NCI-H146 treated with DMSO at 0.1 percent for 48 hours (cell line): ENCODE measurements around the gene CHST7.
"Not testable (repeated sequence)": the region's sequence is repeated elsewhere in the genome, so short reads cannot be mapped to it uniquely, and the experiment has no call there.

Experiments
- DNase-seq: peaks from one replicate; lab custom pipeline; 2025; ENCODE audit not compliant: unreplicated experiment; lab: John Stamatoyannopoulos, UW

The CHST7 gene, protein sequence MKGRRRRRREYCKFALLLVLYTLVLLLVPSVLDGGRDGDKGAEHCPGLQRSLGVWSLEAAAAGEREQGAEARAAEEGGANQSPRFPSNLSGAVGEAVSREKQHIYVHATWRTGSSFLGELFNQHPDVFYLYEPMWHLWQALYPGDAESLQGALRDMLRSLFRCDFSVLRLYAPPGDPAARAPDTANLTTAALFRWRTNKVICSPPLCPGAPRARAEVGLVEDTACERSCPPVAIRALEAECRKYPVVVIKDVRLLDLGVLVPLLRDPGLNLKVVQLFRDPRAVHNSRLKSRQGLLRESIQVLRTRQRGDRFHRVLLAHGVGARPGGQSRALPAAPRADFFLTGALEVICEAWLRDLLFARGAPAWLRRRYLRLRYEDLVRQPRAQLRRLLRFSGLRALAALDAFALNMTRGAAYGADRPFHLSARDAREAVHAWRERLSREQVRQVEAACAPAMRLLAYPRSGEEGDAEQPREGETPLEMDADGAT

DNA sequence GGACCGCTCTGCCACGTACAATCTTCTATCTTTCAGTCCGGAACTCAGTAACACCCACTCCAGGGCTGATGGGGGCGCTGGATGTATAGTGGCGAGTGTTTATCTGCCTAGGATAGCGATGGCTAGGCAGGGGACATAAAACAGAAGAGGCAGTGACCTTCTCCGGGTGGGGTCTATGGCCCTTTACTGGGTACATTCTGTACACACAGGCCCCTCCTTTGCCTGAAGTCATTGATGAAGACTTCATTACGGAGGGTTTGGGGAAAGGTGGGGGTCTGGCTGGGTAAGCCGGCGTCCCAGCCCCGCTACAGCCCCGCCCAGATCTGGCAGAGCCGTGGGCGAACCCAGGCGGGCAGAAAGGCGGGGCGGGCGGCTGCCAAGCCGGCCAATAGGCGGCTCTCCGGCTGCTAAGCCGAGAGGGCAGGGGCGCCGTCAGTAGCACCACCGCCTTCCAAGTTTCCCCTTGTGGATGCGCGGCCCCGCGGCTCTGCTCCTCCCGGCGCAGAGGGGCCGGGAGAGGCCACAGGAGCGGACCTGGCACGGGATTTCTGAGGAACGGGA lies at the start of gene CHST7:
Gene CHST7 (plus strand): TSS at position 435 of the 561 bp plus-strand sequence. CDS start 167 bp downstream, outside the sequence.
- peak; percentile 68 for DNase-seq

DNA sequence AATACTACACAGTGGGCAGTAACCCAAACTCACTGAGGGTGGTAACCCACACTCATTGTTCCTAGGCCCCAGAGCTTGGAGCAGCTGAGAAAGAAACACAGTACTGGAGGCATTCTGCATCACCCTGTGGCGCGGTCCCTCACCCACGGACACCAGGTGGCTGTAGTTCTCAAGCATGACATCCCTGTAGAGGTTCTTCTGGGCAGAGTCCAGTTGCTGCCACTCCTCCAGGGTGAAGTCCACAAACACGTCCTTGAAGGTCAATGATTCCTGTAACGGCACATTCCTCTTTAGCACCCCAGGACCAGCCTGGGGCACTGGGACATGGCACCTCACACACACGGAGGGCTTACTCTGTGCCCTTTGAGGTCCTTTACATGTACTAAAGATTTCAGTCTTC lies 44.9 kb upstream of the CHST7 start:
- not testable (repeated sequence) for DNase-seq

DNA sequence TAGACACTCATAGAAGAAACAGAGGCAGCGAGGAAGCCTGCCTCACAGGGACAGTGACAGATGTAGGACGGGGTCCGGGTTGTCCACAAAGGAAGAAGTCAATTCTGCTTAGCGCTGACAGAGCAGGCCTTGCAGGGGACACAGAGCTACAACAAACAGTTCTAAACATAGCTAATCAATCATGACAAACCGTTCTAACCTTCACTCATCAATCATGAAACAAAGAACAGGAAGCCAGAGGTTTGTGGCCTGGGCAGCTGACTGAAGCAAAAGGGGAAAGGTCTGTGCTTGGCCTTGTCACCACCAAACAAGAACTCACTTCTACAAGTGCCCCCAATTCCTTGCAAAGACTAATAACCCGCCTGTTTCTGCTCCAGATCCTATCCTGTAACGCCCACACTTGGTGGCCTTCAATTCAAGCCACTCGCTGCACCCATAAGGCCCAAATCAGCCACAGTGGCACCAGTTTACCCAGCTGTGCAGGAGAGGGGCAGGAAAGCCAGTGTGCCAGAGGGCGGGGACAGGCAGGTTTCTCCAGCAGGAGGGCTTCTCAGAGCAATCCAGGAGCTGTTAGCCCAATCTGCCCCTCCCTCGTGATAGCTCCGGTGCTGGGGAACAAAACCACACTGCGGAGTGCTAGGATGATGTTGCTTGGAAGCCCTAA lies 43.7 kb upstream of the CHST7 start:
- not testable (repeated sequence) for DNase-seq

DNA sequence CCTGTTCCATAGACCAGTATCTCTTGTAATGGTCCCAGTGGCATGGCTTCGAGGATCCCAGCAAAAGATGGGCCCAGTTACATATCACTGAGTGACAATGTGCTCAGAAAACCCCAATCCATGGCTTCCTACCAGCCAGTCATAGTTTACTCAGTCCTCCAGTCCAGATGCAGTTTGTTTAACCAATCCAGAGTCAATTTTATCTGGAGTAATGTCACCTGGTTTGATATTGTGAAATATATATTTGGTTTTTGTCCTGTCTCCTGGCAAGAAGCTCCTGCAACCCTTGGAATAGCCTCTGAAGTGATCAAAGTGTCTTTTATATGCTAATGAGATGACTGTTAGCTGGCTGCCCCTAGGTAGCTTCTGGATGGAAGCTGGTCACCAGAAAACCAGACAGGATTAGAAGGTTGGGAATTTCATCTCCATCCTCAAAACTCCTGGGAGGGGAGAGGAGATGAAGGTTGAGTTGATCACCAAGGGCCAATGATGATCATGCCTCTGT lies 43.1 kb upstream of the CHST7 start:
- not testable (repeated sequence) for DNase-seq

DNA sequence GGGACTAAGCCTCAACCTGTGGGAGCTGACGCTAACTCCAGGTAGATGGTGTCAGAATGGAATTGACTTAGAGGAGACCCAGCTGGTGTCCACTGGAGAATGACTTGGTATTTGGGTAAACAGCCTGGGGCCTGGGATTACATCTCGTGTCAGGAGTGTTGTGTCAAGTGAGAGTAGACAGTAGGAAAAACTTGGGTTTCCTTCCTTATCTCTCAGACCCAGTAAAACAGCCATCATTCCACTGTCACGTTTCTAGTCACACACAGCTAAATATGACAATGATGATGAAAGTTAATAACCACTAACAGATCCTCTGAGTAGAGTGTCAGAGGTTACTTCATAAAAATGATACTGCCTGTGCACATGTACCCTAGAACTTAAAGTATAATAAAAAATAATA lies 42.1 kb upstream of the CHST7 start:
- DNase-seq, result no peak

DNA sequence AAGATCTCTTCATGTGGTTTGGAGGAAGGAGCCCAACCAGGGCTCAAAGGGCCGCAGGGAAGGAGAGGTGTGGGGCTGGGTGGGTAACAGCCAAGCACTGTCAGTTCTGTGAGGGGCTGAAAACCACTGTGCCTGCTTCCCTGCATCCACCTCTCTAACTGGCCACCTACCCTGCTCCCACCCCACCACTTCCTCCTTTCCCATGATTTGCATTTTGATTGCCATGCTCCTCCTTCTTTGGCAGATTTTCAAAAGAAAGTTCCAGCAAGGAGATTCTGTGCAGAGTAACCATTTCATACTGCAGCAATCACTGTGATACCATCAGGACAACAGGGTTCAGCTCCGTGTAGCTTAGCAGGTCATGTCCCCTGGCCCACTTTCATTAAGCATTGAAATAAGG lies 30.1 kb upstream of the CHST7 start:
- no peak for DNase-seq

DNA sequence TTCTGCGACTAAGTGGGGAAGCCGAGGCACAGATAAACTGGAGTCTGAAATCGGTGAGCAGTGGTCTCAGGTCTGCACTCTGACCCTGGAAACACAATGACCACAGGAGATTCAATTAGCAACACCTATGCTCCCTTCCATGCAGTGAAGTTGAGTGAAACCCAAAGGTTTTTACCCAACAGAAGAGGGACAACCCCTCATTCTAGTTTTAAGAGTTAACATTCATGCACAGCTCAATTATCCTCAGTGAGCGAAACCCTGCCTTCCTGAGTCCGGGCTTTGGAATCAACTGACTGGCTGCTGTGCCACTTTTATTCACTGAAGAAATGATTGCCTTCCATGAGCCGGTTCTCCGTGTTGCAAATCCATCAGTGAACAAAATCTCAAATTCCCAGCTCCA lies 29.0 kb upstream of the CHST7 start:
- not testable (repeated sequence) for DNase-seq

DNA sequence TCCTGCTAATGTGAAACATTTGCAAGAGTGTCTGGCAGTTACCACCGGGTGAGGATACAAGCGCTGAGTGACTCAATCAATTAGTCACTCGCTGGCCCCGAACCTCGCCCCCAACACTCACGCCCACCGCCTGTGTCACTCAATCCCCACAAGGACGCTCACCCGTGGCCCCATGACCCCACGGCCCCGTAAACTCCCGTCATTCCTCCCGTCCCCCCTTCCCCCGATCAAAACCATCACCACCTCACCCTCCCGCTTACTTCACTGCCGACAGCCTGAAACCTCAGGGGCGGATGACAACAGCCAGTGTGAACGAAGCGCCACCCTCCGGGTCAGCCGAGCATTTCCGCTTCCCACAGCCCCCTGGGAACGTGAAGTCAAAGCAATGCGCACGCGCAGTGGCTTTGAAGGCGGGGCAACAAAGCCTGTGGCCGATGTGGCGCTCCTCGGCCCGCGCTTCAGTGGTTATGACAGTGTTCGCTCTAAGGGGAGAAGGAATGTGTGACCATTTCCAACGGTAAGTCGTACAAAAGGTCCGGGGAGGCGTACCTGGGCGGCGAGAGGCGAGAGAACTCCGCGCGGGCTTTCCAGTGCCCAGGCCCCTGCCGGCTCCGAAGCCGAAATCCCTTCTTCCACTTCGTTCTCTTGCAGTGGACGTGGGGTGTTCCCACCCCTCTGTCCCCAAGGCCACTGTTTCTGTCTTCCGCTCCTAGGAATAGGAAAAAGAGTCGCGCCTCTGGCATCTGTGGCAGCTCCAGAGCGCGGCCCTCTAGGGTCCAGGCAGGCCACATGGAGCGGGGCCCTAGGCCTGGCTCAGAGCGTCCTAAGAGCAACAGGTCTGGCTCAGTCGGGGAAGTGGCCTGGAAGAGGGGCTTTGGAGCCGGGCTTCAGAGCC lies 28.2 kb upstream of the CHST7 start, which contains the start of gene ZNF674:
Gene ZNF674 (minus strand): TSS at position 311 of the 895 bp plus-strand sequence. CDS start 3,334 bp downstream, outside the sequence.
- DNase-seq, result peak; percentile 68

DNA sequence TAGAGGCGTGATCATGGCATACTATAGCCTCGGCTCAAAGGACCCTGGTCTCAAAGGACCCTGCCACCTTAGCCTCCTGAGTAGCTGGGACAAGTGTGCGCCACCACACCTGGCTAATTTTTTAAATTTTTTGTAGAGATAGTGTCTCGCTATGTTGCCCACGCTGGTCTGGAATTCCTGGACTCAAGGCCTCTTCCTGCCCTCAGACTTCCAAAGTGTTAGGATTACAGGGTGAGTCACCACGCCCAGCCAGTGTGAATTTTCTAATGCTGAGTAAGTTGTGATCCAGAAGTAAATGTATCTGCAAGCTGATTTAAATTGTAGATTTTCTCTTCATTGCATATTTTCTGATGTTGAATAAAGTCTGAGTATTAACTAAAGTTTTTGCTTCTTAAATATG lies 25.7 kb upstream of the CHST7 start:
- no peak for DNase-seq

DNA sequence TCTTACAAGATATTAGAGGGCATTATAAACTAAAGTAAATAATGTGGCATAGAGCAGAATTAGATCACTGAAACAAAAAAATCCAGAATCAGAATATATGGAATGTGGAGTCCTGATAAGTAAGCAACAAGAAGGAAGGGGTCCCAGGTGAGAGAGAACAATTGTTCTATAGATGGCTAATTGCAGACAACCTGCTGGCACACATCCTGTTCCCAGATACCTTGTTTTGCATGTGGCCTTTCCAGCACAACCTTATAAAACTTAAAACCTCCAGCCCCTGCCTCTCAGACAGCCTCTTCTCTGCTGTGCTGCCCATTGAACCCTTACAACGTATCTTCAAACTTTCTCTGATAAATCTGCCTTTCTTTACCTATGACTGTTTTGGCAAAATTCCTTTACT lies 23.7 kb upstream of the CHST7 start:
- no peak for DNase-seq

DNA sequence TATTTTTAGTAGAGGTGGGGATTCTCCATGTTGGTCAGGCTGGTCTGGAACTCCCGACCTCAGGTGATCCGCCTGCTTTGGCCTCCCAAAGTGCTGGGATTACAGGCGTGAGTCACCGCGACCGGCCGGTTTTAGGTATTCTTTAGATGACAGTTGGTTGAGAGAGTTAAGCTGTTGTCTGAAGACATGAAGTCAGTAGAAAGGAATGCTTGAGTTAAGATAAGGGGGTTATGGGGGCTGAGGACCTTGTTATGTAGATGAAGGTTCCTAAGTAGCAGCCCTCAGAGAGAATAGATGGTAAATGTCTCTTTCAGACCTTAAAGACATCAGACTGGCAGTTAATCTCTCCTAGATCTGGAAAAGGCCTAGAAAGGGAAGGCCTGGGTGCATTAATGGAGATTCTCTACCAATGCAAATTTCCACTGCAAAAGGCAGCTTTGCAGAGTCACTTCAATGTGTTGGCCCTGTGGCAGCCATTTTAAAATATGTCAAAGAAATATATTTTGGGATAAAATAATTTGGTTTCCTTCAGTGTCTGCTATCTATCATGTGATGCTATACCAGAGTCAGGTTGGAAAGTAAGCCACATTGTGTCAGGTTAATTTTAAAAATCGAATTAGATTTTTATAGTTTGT lies 22.0 kb upstream of the CHST7 start:
- no peak for DNase-seq

DNA sequence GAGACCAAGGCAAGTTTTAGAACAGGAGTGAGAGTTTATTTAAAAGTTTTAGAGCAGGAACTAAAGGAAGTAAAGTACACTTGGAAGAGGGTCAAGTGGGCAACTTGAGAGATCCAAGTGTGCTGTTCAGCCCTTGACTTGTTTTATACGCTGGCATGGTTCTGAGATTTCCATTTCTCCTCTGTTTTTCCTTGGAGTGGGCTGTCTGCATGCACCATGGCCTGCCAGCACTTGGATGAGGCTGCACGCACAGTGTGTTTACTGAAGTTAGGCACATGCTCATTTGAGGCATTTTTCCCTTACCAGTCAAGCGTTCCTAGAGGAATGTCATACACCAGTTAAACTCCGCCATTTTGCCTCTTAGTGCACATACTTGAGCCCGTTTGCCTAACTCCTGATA lies 19.6 kb upstream of the CHST7 start:
- DNase-seq, result no peak

DNA sequence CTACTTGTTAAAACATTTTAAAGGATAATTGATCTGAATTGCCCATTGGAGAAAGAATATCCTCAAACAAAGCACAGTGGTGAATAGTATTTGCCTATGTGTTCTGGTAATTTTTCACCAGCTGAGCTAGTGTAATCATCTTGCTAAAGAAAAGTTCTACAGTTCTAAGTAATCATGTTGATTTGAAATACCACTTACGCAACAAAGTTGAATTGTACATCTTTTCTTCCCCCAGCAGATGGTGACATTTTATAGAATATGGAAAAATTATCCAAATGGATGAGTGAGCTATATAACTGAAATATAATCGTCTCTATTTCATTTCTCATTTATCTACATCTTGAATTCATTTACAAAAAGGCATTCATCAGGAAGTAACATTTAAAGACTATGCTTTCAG lies 18.6 kb upstream of the CHST7 start:
- no peak for DNase-seq

DNA sequence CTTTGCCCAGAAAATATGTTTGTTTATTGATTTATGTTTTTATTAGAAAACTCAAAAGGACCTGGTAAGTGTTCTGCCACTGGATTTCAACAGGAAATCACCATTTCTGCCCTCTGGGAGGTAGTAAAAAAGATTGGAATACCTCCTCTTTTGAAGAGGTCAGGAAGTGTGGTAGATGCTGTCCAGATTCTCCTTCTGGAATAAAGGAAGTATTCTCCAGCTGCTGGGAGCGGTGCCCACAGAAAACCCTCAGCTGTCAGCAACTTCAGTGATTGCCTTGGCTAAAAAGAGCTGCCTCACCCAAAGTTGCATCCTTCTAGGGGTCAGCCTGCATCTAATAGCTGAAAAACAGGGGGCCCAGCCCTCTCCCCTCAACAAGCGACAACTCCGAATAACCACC lies 14.5 kb upstream of the CHST7 start:
- no peak for DNase-seq

DNA sequence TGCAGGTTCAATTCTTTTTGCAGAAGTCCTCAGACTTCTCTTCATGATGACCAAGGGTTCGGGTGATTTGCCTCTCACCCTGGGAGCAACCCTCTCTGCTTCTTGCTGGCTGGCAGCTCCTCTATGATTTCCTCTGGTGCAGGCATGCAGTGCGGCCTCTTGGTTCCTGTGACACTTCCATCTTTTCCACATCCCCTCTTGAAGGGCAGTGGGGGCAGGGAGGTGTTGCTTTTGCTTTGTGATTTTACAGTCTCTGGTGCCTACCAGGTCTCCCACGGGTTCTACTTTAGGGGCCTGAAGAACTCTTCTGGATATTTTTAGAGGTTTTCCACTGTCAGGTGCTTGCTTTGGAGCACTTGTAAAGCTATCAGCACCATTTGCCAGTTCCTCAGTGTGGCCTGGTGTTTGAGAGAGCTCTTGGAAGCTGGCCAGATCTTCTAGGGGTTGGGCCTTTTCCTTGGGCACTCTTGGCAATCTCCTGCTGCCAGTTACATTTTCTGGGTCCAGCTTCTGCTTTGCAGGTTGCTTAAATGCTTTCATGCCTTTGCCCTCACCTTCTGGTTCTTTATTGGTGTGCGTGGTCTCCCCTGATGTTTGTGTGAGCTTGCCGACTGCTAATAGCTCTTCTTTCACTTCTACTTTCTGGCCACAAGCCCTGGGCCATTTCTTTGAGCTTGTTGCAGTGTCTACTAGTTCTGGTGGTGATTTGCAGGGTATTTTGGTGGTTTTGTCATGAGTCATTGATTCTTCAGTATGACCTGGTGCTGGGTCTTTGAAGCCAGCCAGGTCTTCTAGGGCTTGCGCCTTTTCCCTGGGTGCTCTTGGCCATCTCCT lies 11.5 kb upstream of the CHST7 start:
- DNase-seq, result no peak

DNA sequence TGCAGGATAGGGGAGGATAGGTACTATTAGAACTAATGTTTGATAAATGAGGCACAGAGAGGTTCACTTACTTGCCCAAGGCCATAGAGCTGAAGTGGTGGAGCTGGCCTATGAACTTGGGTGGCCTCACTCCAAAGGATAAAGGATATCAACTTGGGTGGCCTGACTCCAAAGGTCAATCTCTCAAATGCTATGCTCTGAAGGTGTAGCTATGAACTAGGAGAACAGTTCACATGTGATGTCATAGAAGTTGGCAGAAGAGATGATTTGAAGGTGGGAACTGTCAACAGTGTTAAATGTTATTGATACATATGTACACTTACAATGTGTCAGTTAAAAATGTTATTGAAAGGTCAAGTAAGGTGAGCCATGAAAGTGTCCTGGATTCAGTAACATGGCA lies 6.2 kb upstream of the CHST7 start:
- DNase-seq, result no peak

DNA sequence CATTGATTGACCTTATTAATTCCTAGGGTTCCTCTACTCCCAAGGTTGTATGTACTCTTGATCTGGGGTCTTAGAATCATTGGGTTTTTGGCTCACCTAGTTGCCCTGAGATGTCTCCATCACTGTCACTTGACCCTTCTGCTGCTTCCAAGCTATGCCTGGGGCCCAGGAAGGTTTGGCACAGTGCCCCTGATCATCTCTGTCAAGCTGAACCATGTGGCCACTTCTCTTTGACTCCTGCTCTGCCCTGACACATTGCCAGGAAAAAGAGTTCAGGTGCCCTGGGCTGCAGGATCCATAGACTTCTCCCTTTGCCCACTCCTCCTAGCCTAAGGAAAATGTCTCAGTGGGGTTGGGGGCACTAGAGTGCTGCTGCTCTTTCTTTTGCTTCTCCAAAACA lies 3.9 kb upstream of the CHST7 start:
- no peak for DNase-seq

DNA sequence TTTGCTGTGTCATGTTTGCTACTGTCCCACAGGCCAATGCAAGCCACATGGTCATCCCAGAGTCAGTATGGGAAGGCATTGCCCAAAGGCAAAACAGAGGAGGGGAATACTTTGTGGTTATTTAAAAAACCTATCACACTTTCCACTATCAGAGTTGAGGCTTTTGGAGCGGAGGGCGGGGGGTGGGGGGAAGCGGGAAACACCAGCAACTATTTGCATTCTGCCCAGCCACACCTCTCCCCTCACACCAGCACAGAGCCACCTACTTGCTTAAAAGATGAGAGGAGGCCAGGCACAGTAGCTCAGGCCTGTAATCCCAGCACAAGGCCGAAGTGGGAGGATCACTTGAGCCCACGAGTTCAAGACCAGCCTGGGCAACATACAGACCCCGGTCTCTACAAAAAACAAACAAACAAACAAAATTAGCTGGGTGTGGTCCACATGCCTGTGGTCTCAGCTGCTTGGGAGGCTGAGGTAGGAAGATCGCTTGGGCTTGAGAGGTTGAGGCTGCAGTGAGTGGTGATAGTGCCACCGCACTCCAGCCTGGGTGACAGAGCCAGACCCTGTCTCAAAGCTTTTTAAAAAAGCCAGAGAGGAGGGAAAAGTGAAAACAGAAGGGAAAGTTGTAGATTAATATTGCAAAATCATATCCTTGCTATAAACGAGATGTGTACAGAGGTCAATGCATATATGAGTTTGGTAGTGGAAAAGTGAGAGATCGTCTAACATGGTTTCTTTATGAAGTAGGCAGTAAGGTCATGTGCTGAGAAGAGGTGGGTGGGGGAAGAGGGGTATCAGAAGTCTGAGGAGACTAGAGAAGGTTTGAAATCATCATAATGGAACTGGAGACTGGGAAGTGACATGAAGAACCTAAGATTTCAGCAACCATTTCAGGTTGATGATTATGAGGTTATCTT lies 1.9 kb upstream of the CHST7 start:
- no peak for DNase-seq
